T47D (cell line): ENCODE data around the gene HS3ST6.
"Not testable (repeated sequence)": the region's sequence is repeated elsewhere in the genome, so short reads cannot be mapped to it uniquely, and the experiment has no call there.

Experiments used
- DNase-seq, 2 experiments: peaks; one replicate each; pipeline versions ENCODE4 v3.0.0 to v3.0.0-alpha.2; 2011 to 2012; ENCODE audit warnings: low read depth in 1 of 2, low spot score in 1 of 2
- JUND ChIP-seq: IDR thresholded peaks from 2 replicates; pipeline ENCODE4 v1.6.1; 2012; ENCODE audit warnings: low read depth
- in situ Hi-C: cut with HindIII; loops from 2 replicates; pipeline ENCODE4 v1.10.0; 2016; ENCODE audit warnings: low sequenced_read_pairs, low pct_unique_long_range_greater_than_20kb

HS3ST6 gene

DNA sequence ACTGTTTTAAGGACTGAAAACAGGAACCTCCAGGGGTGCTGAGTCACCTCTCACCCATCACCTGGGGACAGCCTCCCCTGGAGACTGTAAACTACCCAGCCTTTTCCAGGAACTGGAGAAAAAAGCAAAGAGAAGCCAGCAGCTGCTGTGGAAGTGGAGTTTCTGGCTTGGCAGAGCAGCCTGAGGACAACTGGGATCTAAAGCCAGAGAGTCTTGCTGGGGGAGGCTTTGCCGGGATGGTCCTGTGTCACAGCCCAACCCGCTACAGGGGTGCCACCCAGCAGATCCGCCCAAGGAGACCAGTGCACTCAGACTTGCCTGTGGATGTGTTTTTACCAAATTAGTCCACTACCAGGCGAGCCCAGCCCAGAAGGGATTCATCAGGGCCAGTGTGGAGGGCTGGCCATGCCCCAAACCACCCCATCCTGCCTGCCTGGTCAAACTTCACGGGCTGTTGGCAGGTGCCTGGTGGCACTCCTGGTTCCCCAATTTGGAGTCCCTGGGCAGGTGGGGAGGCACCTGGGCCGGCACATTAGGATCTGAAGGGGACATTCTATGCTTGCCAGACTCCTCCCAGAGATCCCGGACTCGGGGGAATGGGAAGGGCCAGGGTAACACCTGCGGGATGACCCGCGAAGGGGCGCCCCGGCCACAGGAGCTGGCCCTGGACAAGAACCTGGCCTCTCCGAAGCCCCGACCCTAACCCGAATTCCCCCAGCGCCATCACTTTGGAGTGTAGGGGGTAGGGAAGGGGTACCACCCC, 24.0 kb upstream of the HS3ST6 start:
- DNase-seq, result peak in 1 of 2 experiments; percentile 26
- TF ChIP-seq JUND, result no peak
- in situ Hi-C loops, result no loop called here

DNA sequence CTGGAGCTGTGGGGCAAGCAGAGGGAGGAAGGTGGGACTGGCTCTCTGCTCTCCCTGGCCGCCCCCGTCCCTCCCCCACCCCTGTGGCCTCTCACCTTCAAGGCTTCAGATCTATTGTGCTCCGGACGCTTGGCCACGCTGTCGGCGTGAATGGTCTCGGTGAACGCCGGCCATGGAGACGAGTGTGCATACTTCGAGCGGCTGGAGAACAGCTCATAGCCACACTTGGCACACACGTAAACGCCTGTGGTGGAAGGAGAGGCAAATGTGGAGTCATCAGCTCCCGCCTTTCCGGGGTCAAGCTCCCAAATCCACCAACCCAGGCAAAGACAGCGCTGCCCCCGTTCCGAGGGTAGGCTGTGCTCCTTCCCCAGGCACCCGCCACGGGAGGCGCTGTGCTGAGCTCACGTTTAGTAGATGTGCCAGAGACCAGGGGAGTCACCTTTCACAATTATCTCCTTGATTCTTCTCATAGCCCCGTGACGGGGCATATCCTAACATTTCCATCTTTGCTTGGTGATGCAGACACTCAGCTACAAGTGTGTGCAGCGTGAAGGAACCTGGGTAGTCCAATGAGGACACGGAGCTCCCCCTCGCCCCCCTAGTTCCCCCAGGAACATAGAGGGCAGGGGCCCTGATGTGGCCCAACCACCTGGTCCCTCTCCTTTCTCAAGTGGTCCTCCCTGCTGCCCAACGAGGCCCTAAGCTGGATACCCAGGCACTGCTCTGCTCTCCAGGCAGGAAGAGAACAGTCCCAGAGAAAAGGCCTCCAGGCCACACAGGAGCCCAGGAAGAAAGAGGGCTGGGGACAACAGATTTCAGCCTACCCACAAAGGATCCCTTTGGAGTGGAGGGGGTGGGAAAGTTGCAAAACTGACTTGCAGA, 23.2 kb upstream of the HS3ST6 start:
- no peak for TF ChIP-seq JUND
- DNase-seq, result no peak
- in situ Hi-C loops, result no loop called here

DNA sequence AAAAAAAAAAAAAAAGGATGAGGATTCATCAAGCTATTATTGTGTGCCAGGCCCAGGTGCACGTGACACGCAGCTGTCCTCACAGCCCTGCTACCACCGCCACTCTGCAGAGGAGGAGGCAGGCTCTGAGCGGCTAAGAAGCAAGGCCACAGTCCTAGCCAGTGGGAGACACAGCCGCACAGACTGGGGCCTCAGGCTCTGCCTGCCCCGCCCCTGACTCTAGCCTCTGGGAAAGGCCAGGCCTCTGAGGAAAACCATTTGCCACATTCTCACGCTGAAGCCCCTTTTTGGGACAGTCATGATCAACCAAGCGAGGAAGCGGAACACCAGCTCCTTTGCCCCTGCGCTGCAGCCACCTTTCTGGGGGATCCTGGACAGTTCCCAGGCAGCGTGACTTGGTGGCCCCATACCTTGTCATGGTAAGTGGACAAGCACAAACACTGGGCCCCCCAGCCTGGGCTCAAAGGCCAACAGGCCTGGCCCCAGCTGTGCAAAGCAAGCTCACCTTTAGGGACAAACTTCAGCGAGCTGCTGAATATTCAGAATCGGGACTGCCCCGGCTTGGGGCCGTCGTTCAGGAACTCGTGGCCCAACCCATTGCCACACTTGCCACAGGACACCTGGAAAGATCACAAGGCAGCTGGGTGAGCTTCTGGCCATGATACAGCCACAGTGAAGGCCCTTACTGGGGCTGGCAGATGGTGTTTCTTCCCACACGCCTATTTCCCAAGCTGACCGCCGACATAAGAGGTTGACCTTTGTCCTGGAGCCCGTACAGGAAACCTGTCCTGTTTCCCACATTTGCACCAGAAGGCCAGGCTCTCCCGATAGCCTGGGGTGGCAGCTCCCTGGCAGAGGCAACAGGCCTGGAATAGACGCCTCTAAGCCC, 22.3 kb upstream of the HS3ST6 start:
- no peak for TF ChIP-seq JUND
- DNase-seq, result no peak
- in situ Hi-C loops, result no loop called here

DNA sequence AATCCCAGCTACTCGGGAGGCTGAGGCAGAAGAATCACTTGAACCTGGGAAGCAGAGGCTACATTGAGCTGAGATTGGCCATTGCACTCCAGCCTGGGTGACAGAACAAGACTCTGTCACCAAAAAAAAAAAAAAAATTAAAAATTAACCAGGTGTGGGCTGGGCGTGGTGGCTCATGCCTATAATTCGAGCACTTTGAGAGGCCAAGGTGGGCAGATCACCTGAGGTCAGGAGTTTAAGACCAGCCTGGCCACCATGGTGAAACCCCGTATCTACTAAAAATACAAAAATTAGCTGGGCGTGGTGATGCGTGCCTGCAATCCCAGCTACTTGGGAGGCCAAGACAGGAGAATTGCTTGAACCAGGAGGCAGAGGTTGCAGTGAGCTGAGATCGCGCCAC, 21.6 kb upstream of the HS3ST6 start:
- in situ Hi-C loops, result not testable (repeated sequence)

DNA sequence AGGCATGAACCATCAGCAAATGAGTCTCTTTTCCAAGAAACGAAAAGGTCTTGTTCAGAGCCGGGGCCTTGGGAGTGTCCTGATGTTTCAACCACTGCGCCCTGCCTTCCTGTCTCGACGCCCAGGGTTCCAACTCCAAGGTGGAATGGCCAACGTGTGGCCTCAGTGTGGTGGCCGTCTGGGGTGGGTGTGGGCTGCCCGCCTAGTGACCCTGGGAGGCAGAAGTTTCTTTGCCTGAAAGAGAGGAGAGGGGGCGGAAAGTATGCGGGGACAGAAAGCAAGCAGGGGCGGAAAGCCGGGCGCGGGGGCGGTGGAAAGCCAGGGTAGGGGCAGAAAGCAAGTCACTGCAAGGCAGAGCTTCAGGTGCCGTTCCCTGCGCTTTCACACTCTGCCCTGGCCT, 20.7 kb upstream of the HS3ST6 start:
- in situ Hi-C loops, result no loop called here
- TF ChIP-seq JUND, result no peak
- DNase-seq, result no peak

More for the DNA sequence above, 21.6 kb upstream of the HS3ST6 start:
- not testable (repeated sequence) for DNase-seq

DNA sequence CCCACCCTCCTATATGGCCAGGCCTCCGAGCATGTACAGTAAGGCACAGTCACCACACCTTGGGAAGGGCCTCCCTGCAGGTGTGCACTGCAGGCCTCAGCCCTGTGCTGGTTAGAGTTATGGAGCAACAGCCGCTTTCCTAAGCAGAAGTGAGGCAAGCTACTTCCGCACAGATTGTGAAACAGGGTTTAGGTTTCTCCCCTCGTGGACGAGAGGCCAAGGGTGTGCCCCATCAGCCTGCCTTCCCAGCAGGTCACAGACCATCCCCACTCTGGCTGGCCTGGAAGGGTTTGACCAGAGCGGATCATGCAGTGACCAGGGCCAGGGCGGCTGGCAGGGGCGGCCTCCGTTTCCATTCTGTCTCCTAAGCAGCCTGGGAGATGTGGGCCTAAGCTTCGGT, 20.1 kb upstream of the HS3ST6 start:
- in situ Hi-C loops, result no loop called here
- DNase-seq, result no peak
- TF ChIP-seq JUND, result no peak

DNA sequence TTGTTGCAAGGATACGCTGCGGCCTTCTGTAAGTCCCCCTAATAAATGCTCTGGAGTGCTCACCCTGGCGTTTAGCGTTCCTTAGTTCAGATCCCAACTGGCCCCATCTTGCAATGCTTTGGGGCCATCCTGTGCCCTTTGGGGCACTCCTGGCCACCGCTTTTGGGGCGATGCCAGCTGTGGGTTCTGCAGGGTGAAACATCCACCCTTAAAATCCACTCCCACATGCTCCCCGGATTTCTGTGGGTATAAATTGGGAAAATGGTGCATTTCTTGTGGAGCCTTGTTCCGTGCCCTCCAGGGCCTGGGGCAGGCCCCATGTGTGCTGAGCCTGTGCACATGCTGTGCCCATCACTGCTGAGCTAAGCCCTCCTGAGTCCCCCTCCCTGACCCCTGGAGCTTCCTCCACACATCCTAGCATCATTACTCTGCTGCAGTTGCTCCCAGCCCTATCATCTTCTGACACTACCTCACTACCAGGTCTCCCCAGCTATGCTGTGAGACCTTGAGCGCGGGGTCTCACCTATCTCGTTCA, 18.8 kb upstream of the HS3ST6 start:
- TF ChIP-seq JUND, result no peak
- in situ Hi-C loops, result no loop called here
- DNase-seq, result no peak

DNA sequence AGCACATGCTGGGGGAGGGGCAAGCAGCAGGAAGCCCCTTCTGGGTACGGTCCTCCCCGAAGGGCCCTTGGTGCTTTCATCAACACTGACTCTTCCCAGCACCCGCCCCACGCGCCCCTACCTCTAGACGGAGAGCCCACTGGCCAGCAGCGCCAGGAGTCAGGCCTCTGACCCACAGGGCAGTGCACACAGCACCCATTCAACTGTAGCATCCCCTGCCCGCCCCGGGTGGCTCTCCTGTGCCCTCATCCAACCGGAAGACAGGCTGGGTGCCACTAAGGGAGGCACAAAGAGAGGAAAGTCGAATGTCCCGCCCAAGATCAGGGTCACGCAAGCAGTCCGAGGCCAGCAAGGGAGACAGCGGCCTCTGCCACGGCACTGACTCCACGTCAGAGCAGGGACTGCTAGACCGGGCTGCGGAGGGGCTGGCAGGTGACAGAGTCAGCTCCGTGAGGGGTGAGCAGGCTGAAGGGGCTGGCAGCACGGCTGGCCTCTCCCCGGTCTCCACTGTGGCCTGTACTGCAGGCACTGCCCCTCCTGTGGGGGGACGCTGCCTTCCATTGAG, 15.0 kb upstream of the HS3ST6 start:
- no peak for DNase-seq
- in situ Hi-C loops, result no loop called here
- TF ChIP-seq JUND, result no peak

DNA sequence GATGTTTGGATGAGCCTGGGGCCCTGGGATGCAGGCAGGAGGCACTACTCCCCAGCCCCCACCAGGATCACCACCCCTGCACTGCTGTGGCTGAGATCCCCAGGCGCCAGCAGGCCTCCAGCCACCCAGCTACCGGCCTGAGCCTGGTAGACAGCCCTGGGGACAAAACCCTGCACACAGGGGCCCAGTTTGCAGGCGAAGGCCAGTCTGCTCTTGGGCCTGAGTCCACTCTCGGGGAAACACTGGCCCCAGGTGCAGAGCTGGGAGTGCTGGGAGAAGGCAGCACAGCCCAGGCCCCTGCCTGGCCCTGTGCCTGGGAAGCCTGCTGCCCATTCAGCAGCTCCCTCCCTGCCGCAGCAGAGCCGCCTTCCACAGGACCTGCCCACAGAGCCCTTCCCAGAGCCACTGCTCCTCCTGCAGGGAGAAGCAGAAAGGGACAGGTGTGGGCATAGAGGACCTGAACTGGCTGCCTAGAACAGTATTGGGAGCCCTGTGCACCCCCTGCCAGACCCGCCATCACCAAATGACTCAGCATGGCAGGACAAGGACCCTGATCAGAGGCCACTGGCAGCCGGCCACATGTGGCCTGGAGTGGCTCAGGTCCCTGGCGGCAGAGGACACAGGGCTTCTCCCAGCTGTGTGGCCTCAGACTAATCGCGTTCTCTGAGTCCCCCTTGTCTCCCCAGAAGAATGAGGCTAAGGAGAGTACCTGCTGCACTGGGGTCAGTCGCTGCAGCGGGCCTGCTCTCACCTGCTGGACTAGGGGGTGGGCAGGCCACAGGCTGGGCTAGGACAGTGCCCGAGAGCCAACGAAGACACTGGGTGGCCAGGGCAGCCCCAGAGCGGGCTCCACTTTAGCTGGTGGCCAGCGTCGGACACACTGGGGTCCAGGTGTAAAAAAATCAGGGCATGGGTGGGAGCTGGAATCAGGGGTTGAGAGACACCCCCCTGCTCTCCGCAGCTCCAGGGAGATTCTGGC, 14.1 kb upstream of the HS3ST6 start:
- DNase-seq, result peak; percentile 77 to 88
- in situ Hi-C loops, result no loop called here
- no peak for TF ChIP-seq JUND

DNA sequence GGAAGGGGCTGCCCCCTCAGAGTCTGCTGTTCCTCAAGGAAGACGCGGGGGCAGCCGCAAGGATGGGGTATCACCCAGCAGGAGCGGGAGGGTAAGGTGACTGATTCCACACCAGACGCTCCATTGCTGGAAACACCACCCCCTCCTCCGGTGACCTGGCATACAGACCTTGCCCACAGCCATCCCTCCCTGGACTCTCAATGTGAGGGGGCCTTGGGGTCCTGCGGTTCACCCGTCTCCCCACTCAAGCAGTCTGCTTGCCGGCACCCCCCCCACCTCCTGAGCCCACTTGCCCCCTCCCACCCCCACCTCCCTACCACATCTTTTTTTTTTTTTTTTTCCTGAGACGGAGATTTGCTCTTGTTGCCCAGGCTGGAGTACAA, 12.1 kb upstream of the HS3ST6 start:
- no peak for DNase-seq
- in situ Hi-C loops, result no loop called here
- TF ChIP-seq JUND, result no peak
